DOHH2 (cell line): ENCODE measurements around the gene RIPOR2.

Source experiments
- EZH2phosphoT487 ChIP-seq: fragments of 200-600 bp; sonication (generic); IDR thresholded peaks from 2 replicates; pipeline ENCODE4 v1.6.1; 2017; ENCODE audit warnings: borderline replicate concordance, mild to moderate bottlenecking, antibody characterized with exemption, low read length, moderate library complexity, mixed read lengths
- TF ChIP-seq, protein P1 (sequence below): fragments of 200-600 bp; sonication (generic); IDR thresholded peaks from one replicate; pipeline ENCODE4 v1.5.1; 2014; ENCODE audit warnings: antibody characterized with exemption, mild to moderate bottlenecking, low read depth, low read length; ENCODE audit not compliant: poor library complexity, severe bottlenecking

DNA sequence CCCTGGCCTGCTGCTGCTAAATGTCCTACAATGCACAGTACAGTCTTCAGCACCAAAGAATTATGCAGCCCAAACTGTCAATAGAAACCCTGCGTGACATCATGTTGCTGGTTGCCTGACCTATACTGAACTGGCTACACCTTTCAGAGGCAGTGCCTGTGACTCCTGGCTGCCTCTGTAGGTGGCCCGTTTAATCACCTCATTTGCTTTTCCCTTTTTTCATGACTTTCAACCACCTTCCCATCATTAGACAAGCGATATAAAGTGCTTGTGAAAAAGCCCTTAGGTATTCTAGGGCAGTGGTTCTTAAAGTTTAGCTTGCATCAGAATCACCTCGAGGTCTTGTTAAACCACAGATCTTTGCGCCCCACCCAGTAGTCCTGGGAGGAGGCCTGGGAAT lies 33.0 kb upstream of the RIPOR2 start:
- TF ChIP-seq, protein P1, sequence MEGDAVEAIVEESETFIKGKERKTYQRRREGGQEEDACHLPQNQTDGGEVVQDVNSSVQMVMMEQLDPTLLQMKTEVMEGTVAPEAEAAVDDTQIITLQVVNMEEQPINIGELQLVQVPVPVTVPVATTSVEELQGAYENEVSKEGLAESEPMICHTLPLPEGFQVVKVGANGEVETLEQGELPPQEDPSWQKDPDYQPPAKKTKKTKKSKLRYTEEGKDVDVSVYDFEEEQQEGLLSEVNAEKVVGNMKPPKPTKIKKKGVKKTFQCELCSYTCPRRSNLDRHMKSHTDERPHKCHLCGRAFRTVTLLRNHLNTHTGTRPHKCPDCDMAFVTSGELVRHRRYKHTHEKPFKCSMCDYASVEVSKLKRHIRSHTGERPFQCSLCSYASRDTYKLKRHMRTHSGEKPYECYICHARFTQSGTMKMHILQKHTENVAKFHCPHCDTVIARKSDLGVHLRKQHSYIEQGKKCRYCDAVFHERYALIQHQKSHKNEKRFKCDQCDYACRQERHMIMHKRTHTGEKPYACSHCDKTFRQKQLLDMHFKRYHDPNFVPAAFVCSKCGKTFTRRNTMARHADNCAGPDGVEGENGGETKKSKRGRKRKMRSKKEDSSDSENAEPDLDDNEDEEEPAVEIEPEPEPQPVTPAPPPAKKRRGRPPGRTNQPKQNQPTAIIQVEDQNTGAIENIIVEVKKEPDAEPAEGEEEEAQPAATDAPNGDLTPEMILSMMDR: no peak
- TF ChIP-seq EZH2phosphoT487: no peak
